H9 (cell line): ENCODE data around the gene SRP19. TPM values are rescaled to one million over a fixed set of nuclear protein-coding genes. Genes with fewer than 3 reads are reported as not detected.

Experiments
- DNase-seq: peaks from one replicate; pipeline ENCODE4 v3.0.0-alpha.2; 2017
- H2AFZ ChIP-seq: one replicate; pipeline ENCODE4 v1.6.1; 2013; ENCODE audit warnings: mild to moderate bottlenecking, low read length, control low read depth, moderate library complexity
- H2AK5ac ChIP-seq: 2 replicates; pipeline ENCODE4 v1.6.1; 2013; ENCODE audit warnings: low read length, control low read depth, mixed read lengths; ENCODE audit not compliant: insufficient read length
- H2BK120ac ChIP-seq: one replicate; pipeline ENCODE4 v1.6.1; 2013; ENCODE audit warnings: low read depth, mild to moderate bottlenecking, low read length, control low read depth, inconsistent platforms; ENCODE audit not compliant: poor library complexity, severe bottlenecking
- H2BK12ac ChIP-seq: 2 replicates; pipeline ENCODE4 v1.6.1; 2013; ENCODE audit warnings: low read length, control low read depth, mixed read lengths, low read depth; ENCODE audit not compliant: insufficient read length
- H2BK15ac ChIP-seq: 2 replicates; pipeline ENCODE4 v1.6.1; 2013; ENCODE audit warnings: low read depth, low read length, control low read depth
- H2BK20ac ChIP-seq: one replicate; pipeline ENCODE4 v1.6.1; 2013; ENCODE audit warnings: low read depth, mild to moderate bottlenecking, low read length, control low read depth, inconsistent platforms; ENCODE audit not compliant: poor library complexity, severe bottlenecking
- H2BK5ac ChIP-seq: 2 replicates; pipeline ENCODE4 v1.6.1; 2013; ENCODE audit warnings: low read length, control low read depth, mixed read lengths; ENCODE audit not compliant: insufficient read length
- H3K14ac ChIP-seq: 2 replicates; pipeline ENCODE4 v1.6.1; 2013; ENCODE audit warnings: low read length, control low read depth; ENCODE audit not compliant: insufficient read depth
- H3K18ac ChIP-seq: 2 replicates; pipeline ENCODE4 v1.6.1; 2013; ENCODE audit warnings: low read depth, mild to moderate bottlenecking, mixed read lengths, low read length, control low read depth; ENCODE audit not compliant: insufficient read length
- H3K23ac ChIP-seq: 2 replicates; pipeline ENCODE4 v1.6.1; 2013; ENCODE audit warnings: low read length, control low read depth, mixed read lengths, low read depth; ENCODE audit not compliant: insufficient read length
- H3K23me2 ChIP-seq: 2 replicates; pipeline ENCODE4 v1.6.1; 2013; ENCODE audit warnings: low read depth, mild to moderate bottlenecking, mixed read lengths, low read length, control low read depth; ENCODE audit not compliant: insufficient read length, poor library complexity, severe bottlenecking
- H3K27ac ChIP-seq: 2 replicates; pipeline ENCODE4 v1.5.1; 2013; ENCODE audit warnings: low read length, control low read depth, mixed read lengths, low read depth; ENCODE audit not compliant: insufficient read length
- H3K27me3 ChIP-seq: 2 replicates; pipeline ENCODE4 v1.6.1; 2013; ENCODE audit warnings: low read length, control low read depth, inconsistent platforms; ENCODE audit not compliant: insufficient read depth
- H3K4ac ChIP-seq: 2 replicates; pipeline ENCODE4 v1.6.1; 2013; ENCODE audit warnings: low read depth, mild to moderate bottlenecking, control low read depth, inconsistent platforms, low read length, moderate library complexity
- H3K4me1 ChIP-seq: 2 replicates; pipeline ENCODE4 v1.6.1; 2013; ENCODE audit warnings: low read length, control low read depth, inconsistent platforms; ENCODE audit not compliant: insufficient read depth
- H3K4me2 ChIP-seq: 2 replicates; pipeline ENCODE4 v1.6.1; 2013; ENCODE audit warnings: low read length, control low read depth, mixed read lengths; ENCODE audit not compliant: insufficient read length, insufficient read depth
- H3K56ac ChIP-seq: 2 replicates; pipeline ENCODE4 v1.6.1; 2013; ENCODE audit warnings: low read depth, mild to moderate bottlenecking, mixed read lengths, low read length, control low read depth; ENCODE audit not compliant: insufficient read length
- H3K79me1 ChIP-seq: 2 replicates; pipeline ENCODE4 v1.6.1; 2013; ENCODE audit warnings: low read depth, mild to moderate bottlenecking, moderate library complexity, low read length, control low read depth, inconsistent platforms; ENCODE audit not compliant: insufficient read depth, poor library complexity, severe bottlenecking
- H3K79me2 ChIP-seq: 2 replicates; pipeline ENCODE4 v1.6.1; 2013; ENCODE audit warnings: low read length, control low read depth, inconsistent platforms; ENCODE audit not compliant: insufficient read depth
- H3K9ac ChIP-seq: 2 replicates; pipeline ENCODE4 v1.6.1; 2013; ENCODE audit warnings: low read length, control low read depth, mixed read lengths; ENCODE audit not compliant: insufficient read length; ENCODE audit errors: extremely low read depth
- H3K9me3 ChIP-seq: one replicate; pipeline ENCODE4 v1.6.1; 2013; ENCODE audit warnings: low read depth, low read length, inconsistent platforms; ENCODE audit not compliant: control insufficient read depth
- H3T11ph ChIP-seq: one replicate; pipeline ENCODE4 v1.6.1; 2013; ENCODE audit warnings: mild to moderate bottlenecking, low read length, control low read depth, inconsistent platforms
- H4K20me1 ChIP-seq: one replicate; pipeline ENCODE4 v1.6.1; 2013; ENCODE audit not compliant: control insufficient read depth, insufficient read length, insufficient read depth
- H4K5ac ChIP-seq: 2 replicates; pipeline ENCODE4 v1.6.1; 2013; ENCODE audit warnings: low read depth, mild to moderate bottlenecking, mixed read lengths, low read length, control low read depth; ENCODE audit not compliant: insufficient read length
- H4K8ac ChIP-seq: replicated peaks from 2 replicates; pipeline ENCODE4 v1.6.1; 2013; ENCODE audit warnings: low read length, control low read depth, mixed read lengths, low read depth; ENCODE audit not compliant: insufficient read length
- H4K91ac ChIP-seq: 2 replicates; pipeline ENCODE4 v1.6.1; 2013; ENCODE audit warnings: low read depth, mild to moderate bottlenecking, moderate library complexity, mixed read lengths, low read length, control low read depth; ENCODE audit not compliant: insufficient read length
- H3K27ac Mint-ChIP-seq, 3 experiments: 2 replicates in 2 of 3; 3 replicates in 1 of 3; pipeline ENCODE4 v1.8.0; 2020 to 2021; ENCODE audit warnings: mixed read lengths in 3 of 3, mild to moderate bottlenecking in 1 of 3, moderate library complexity in 1 of 3
- H3K27me3 Mint-ChIP-seq: 2 replicates; pipeline ENCODE4 v1.8.0; 2021; ENCODE audit warnings: low read depth, mild to moderate bottlenecking, moderate library complexity, mixed read lengths
- H3K36me3 Mint-ChIP-seq, 3 experiments: 2 replicates in 2 of 3; 3 replicates in 1 of 3; pipeline ENCODE4 v1.8.0; 2020 to 2021; ENCODE audit warnings: low read depth in 3 of 3, mixed read lengths in 3 of 3; ENCODE audit not compliant: insufficient read depth in 1 of 3
- H3K4me1 Mint-ChIP-seq, 2 experiments: 2 replicates each; pipeline ENCODE4 v1.8.0; 2020; ENCODE audit warnings: mixed read lengths in 2 of 2
- H3K4me3 Mint-ChIP-seq, 2 experiments: 2 replicates in 1 of 2; 3 replicates in 1 of 2; pipeline ENCODE4 v1.8.0; 2020 to 2021; ENCODE audit warnings: mild to moderate bottlenecking in 2 of 2, mixed read lengths in 2 of 2, moderate library complexity in 1 of 2
- H3K9me3 Mint-ChIP-seq, 2 experiments: 2 replicates in 1 of 2; 3 replicates in 1 of 2; pipeline ENCODE4 v1.8.0; 2020; ENCODE audit warnings: mild to moderate bottlenecking in 2 of 2, mixed read lengths in 2 of 2, moderate library complexity in 1 of 2
- WGBS: extraction: QIAGEN DNeasy Blood & Tissue Kit; methylation state at CpG from one replicate; pipeline ENCODE4 v1.1.7; 2013; ENCODE audit warnings: missing lambda C conversion rate, low lambda C conversion rate, mixed read lengths; ENCODE audit not compliant: insufficient read length; ENCODE audit errors: extremely low coverage; 5-methylcytosine and 5-hydroxymethylcytosine counted together
- total RNA-seq: library from RNA; stranded (reverse); gene quantifications from 2 replicates; pipeline ENCODE4 v1.2.1, GENCODE V29; 2021
- TF ChIP-seq, protein P1 (sequence below): fragments of 200-600 bp; sonication (generic); conservative IDR thresholded peaks from 3 replicates; pipeline ENCODE4 v1.8.0; 2021; ENCODE audit warnings: antibody characterized with exemption, mild to moderate bottlenecking

The SRP19 gene
- total RNA-seq, 1 experiment from 2014 or later, result 78.9 TPM

DNA sequence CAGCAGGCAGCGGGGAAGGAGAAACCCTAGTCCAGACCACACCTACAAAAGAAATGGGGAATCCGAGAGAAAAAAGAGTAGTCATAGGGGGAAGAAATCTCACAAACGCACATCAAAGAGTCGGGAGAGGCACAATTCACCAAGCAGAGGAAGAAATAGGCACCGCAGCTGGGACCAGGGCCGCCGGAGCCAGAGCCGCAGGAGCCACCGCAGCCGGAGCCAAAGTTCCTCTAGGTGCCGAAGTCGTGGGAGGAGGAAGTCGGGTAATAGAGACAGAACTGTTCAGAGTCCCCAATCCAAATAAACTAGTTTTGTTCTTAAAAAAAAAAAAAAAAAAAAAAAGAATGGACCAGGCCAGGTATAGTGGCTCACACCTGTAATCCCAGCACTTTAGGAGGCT is 31.7 kb downstream of the SRP19 start:
- H3K23ac ChIP-seq, result no peak overlapping the region
- Mint-ChIP-seq H3K4me1 (0 out of 4 replicates have a peak, but pooled peaks cover 0 to 3% of the 10 kb centered on the region in 2 experiments), H3K9me3 (no peaks in the 10 kb centered on the region), H3K27me3 (no peaks in the 10 kb centered on the region), H3K27ac (0 out of 7 replicates have a peak overlapping the region, but pooled peaks of 1 of the 3 experiments have one; percentile 78), H3K4me3 (no peak overlapping the region), H3K36me3 (peaks cover 7 to 28% (median 26%) of the 10 kb centered on the region in 3 experiments; a peak in 6 of 7 replicates)
- H2BK120ac ChIP-seq, result no peak overlapping the region
- 0 out of 2 replicates have a peak, but pooled peaks cover 2% of the 10 kb centered on the region for H3K79me2 ChIP-seq
- no peaks in the 10 kb centered on the region for H3K9me3 ChIP-seq
- no peak overlapping the region for H3K27ac ChIP-seq
- H4K20me1 ChIP-seq, result no peaks in the 10 kb centered on the region
- no peak overlapping the region for H2BK15ac ChIP-seq
- H2BK5ac ChIP-seq, result no peak overlapping the region
- no peaks in the 10 kb centered on the region for H3K4me1 ChIP-seq
- no CpG with 5 or more reads among the region's 13 CpGs for WGBS
- TF ChIP-seq, protein P1, sequence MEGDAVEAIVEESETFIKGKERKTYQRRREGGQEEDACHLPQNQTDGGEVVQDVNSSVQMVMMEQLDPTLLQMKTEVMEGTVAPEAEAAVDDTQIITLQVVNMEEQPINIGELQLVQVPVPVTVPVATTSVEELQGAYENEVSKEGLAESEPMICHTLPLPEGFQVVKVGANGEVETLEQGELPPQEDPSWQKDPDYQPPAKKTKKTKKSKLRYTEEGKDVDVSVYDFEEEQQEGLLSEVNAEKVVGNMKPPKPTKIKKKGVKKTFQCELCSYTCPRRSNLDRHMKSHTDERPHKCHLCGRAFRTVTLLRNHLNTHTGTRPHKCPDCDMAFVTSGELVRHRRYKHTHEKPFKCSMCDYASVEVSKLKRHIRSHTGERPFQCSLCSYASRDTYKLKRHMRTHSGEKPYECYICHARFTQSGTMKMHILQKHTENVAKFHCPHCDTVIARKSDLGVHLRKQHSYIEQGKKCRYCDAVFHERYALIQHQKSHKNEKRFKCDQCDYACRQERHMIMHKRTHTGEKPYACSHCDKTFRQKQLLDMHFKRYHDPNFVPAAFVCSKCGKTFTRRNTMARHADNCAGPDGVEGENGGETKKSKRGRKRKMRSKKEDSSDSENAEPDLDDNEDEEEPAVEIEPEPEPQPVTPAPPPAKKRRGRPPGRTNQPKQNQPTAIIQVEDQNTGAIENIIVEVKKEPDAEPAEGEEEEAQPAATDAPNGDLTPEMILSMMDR, result no peak
- no peak overlapping the region for H4K5ac ChIP-seq
- no peaks in the 10 kb centered on the region for H3K79me1 ChIP-seq
- H3K56ac ChIP-seq, result no peak overlapping the region
- no peak overlapping the region for H3K4me2 ChIP-seq
- H4K8ac ChIP-seq, result no peak overlapping the region
- H2AFZ ChIP-seq, result no peak overlapping the region
- no peaks in the 10 kb centered on the region for H3K23me2 ChIP-seq
- no peak overlapping the region for H3K4ac ChIP-seq
- no peak overlapping the region for H2AK5ac ChIP-seq
- H3K27me3 ChIP-seq, result no peaks in the 10 kb centered on the region
- no peak overlapping the region for H3K9ac ChIP-seq
- DNase-seq, result no peak
- no peak overlapping the region for H2BK20ac ChIP-seq
- no peak overlapping the region for H3K18ac ChIP-seq
- H2BK12ac ChIP-seq, result no peak overlapping the region
- no peak overlapping the region for H3T11ph ChIP-seq
- H3K14ac ChIP-seq, result no peak overlapping the region
- H4K91ac ChIP-seq, result no peak overlapping the region
